GM19043 (cell line): ENCODE data around the gene KCNAB2.

Experiments
- ATAC-seq: cut with Tn5 transposase; IDR thresholded peaks from one replicate; pipeline ENCODE4 v1.9.1; 2021; ENCODE audit warnings: low read depth; ENCODE audit not compliant: unreplicated experiment

The KCNAB2 gene

DNA sequence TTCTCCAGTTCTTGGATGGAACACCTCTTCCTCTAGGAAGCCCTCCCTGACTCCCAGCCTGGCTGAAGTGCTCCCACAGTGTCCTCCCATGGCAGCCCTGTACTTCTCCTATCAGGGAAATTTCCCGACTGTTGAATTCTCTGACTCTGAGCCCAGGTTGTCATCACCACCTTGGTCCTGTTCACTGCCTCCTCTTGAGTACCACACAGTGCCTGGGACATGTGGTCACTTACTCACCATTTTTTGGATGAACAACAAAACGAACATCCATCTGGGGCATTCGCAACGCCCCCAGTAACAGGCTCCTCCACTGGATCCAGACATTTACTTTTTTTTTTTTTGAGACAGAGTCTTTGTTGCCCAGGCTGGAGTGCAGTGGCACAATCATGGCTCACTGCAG is 97.0 kb downstream of the KCNAB2 start:
- no peak for ATAC-seq

DNA sequence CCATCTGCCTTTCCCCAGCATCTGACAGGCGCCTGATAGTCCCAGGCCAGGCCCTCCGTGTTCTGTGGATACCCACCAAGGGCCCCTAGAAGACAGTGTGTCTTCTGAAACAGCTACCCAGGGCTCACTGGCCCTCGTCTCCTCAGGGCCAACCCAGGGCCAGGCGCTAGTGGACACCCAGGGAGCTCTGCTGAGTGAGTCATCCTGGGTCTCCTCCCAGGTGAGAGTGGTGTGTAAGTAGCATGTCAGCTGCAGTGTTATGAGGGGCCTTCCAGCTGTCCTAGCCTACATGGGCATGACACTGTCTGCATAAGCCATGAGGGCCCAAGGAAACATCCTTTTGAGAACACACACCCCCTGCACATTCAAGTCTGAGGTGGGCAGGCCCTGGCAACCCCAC is 97.7 kb downstream of the KCNAB2 start:
- ATAC-seq, result no peak

DNA sequence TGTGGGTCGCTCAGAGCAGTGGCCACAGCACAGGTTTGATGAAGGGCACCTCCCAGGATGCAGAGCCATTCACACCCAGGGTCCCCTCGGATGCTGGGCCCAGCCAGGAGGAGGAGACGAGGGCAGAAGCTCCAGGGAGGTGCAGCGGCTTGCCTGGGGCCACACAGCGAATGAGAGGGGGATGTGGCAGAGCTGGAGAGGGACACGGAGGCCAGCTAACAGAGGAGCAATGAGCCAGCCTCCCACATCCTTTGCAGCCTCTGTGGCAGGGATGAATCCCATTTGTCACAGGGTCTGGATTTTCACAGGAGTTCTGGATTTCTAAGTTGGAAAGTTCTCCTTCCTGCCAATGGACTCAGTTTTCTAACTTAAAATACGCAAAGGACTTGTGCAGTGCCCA is 98.5 kb downstream of the KCNAB2 start:
- no peak for ATAC-seq

DNA sequence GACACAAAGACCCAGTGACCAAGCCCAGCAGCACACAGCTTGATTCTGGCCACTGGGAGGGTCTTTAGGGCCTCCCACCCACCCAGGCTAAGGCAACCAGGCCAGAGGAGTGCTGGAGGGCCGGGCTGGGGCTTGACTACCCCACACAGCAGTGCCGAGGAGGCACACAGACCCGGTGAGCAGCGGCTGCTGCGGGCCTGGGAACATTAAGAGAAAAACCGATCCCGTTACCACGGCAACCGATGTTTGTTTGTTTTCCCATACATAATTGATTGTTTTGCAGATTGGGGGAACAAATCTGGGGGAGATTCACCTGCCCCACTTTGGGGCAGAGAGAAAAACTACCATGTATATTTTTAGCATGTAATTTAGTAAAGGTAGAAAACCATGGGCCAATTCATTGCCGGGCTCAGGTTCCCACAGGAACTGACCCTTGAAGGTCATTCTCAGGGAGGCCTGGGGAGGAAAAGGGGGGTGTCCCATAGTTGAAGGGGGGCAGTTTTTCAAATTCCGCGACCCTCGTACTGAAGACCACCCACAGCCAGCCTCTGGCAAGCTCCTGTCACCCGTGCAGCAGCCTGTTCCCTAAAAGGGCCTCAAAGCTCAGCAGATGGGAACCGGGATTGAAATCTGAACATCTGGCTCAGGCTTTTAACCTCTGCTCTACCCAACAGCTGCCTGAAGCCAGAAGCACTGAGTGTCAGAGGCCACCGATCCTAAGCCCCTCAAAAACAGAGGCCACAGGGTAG is 99.1 kb downstream of the KCNAB2 start:
- no peak for ATAC-seq

DNA sequence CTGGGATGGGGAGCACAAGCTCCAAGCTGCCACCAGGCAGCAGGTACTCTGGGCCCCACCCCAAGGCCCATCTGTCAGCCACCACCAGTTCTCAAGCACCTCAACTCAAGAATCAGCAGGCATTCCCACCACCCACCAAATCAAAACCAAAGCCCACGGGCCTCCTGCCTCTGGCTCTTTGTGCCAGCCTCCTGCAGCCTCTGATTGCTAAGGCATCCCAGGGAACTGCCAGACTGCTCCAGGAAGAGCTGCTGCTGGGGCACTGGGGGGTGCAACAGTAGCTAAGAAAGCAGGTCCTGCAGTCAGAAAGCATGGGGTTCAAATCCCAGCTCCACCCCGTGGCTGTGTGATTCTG is 99.7 kb downstream of the KCNAB2 start:
- no peak for ATAC-seq

DNA sequence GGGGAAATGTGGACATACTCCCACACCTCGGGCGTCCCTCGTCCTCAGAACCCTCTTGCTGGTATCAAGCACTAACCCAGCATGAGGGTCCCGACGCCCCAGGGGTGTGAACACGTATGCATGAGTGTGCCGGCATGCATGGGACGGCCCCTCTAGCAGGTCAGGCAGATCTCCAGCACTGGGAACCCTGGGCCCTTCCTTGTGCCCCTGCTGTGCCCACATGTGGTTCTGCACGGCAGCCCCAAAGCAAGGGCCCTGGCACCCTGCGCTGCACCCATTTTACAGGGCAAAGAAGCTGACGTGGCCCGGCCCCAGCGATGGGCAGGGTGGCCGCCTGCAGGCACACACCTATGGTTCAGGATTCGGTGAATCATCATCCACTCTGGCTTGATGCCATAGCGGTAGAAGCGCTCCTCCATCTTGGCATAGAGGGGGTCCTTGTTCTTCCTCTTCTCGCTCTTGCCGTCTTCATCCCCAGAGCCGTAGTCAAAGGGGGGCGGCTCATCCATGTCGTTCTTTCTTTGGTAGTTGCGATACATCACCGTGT is 100.2 kb downstream of the KCNAB2 start:
- no peak for ATAC-seq

DNA sequence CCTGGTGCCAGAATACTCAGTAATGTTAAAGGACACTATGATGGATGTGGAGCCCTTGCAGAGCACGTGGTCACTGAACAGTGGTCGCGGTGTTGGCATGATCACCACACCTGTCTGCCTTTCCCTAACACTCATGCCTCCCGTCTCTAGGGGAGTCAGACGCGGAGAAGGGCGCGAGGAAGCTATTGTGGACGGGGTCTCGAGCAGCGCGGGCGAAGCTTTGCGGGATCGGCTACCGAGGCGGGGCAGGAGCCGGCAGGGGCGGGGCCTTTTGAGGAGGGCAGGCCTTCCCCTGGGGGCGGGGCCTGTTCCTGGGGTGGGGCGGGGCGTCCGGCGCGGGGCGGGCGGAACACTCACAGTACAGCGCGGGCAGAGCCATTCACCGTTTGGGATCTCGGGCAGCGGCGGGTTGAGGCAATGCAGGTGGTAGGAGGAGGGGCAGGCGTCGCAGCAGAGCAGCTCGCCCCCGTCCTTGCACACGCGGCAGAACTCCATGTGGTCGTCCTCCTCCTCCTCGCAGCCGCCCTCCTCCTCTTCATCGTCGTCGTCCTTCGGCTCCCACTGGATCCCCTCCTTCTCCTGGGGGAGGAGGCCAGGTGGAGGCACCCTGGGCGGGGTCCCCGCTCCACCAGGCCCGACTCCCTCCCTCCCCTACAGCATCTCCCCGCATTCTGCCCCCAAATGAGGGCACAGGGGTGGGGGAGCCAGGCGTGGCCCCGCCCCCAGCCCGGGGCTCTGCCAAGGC is 103.0 kb downstream of the KCNAB2 start:
- ATAC-seq, result no peak

DNA sequence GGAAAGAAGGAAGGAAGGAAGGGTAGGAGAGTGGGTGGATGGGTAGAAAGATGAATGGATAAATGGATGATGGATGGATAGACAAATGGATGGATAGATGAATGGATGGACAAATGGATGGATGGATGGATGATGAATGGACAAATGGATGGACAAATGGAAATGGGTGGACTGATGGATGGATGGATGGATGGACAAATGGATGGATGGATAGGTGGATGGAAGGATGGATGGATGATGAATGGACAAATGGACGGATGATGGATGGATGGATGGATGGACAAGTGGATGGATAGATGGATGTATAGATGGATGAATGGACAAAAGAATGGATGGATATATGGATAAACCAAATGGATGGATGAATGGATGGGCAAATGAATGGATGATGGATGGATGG is 103.9 kb downstream of the KCNAB2 start:
- no peak for ATAC-seq

DNA sequence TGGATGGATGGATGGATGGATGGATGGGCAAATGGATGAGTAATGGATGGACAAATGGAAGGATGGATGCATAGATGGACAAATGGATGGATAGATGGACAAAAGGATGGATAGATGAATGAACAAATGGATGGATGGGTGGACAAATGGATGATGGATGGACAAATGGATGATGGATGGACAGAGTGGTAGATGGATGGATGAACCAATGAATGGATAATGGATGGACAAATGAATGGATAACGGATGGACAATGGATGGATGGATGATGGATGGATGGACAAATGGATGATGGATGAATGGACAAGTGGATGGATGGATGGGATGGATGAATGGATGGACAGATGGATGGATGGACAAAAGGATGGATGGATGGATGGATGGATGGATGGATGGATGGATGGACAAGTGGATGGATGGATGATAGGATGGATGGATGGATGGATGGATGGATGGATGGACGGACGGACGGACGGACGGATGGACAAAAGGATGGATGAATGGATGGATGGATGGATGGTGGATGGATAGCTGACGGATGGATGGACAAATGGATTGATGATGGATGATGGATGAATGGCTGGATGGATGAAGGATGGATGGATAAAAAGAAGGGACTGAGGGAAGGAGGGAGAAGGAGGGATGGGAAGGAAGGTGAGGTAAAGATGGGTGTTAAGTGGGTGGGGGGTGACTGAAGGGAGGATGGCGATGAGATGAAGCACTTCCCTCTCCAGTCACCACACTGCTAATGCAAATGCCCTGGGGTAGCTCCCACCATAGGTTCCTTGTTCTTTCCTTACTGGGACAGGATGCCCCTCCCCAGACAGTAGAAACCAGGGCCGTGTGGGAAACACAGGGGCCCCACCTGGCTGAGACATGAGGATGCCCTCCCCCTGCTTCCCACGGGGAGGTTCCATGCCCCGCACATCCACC is 104.6 kb downstream of the KCNAB2 start:
- no peak for ATAC-seq
